Neural progenitor cell (in vitro differentiated cells): ENCODE data around the gene CCDC167. TPM values are rescaled to one million over a fixed set of nuclear protein-coding genes. Genes with fewer than 3 reads are reported as not detected.

Experiments used
- DNase-seq: peaks from one replicate; pipeline ENCODE4 v3.0.0-alpha.2; 2016; ENCODE audit warnings: low spot score
- H2AFZ ChIP-seq: fragments of 200-600 bp; sonication (generic); replicated peaks from 2 replicates; pipeline ENCODE4 v1.6.1; 2016; ENCODE audit warnings: antibody characterized with exemption
- H3F3A ChIP-seq: fragments of 200-600 bp; sonication (generic); 2 replicates; pipeline ENCODE4 v1.6.1; 2016; ENCODE audit warnings: antibody characterized with exemption, low read depth
- H3K27ac ChIP-seq: fragments of 200-600 bp; sonication (generic); 2 replicates; pipeline ENCODE4 v1.5.1; 2016; ENCODE audit warnings: mild to moderate bottlenecking
- H3K27me3 ChIP-seq: fragments of 200-600 bp; sonication (generic); 2 replicates; pipeline ENCODE4 v1.6.1; 2016; ENCODE audit warnings: mild to moderate bottlenecking, moderate library complexity
- H3K36me3 ChIP-seq: fragments of 200-600 bp; sonication (generic); 2 replicates; pipeline ENCODE4 v1.5.1; 2016
- H3K4me1 ChIP-seq: fragments of 200-600 bp; sonication (generic); 2 replicates; pipeline ENCODE4 v1.6.1; 2016; ENCODE audit warnings: mixed run types
- H3K4me2 ChIP-seq: fragments of 200-600 bp; sonication (generic); 2 replicates; pipeline ENCODE4 v1.6.1; 2016
- H3K4me3 ChIP-seq: fragments of 200-600 bp; sonication (generic); 2 replicates; pipeline ENCODE4 v1.5.1; 2016
- H3K79me2 ChIP-seq: fragments of 200-600 bp; sonication (generic); 2 replicates; pipeline ENCODE4 v1.6.1; 2016; ENCODE audit warnings: low read depth
- H3K9ac ChIP-seq: fragments of 200-600 bp; sonication (generic); 2 replicates; pipeline ENCODE4 v1.6.1; 2016
- H3K9me3 ChIP-seq: fragments of 200-600 bp; sonication (generic); 2 replicates; pipeline ENCODE4 v1.5.1; 2016; ENCODE audit warnings: low read depth
- H4K20me1 ChIP-seq: fragments of 200-600 bp; sonication (generic); 2 replicates; pipeline ENCODE4 v1.6.1; 2016; ENCODE audit warnings: low read depth
- H3K27ac Mint-ChIP-seq: 3 replicates; pipeline ENCODE4 v1.8.0; 2021; ENCODE audit warnings: mixed read lengths
- H3K27me3 Mint-ChIP-seq: 2 replicates; pipeline ENCODE4 v1.8.0; 2022; ENCODE audit warnings: low read depth, mild to moderate bottlenecking, inconsistent platforms, moderate library complexity, mixed read lengths; ENCODE audit not compliant: insufficient read depth
- H3K36me3 Mint-ChIP-seq: 3 replicates; pipeline ENCODE4 v1.8.0; 2021; ENCODE audit warnings: mixed read lengths
- H3K4me1 Mint-ChIP-seq: 3 replicates; pipeline ENCODE4 v1.8.0; 2021; ENCODE audit warnings: mixed read lengths
- H3K4me3 Mint-ChIP-seq: 3 replicates; pipeline ENCODE4 v1.8.0; 2021; ENCODE audit warnings: mild to moderate bottlenecking, moderate library complexity, mixed read lengths
- H3K9me3 Mint-ChIP-seq: 3 replicates; pipeline ENCODE4 v1.8.0; 2020; ENCODE audit warnings: mixed read lengths
- EZH2 ChIP-seq: fragments of 200-600 bp; sonication (generic); IDR thresholded peaks from 2 replicates; pipeline ENCODE4 v1.6.1; 2017; ENCODE audit warnings: antibody characterized with exemption, mild to moderate bottlenecking, moderate library complexity
- EZH2phosphoT487 ChIP-seq: fragments of 200-600 bp; sonication (generic); IDR thresholded peaks from 2 replicates; pipeline ENCODE4 v1.6.1; 2017; ENCODE audit warnings: antibody characterized with exemption
- total RNA-seq: library from RNA; depleted of rRNA; stranded (reverse); fragments of >200 nt; gene quantifications from 2 replicates; pipeline ENCODE4 v1.2.3, GENCODE V29; 2015; ENCODE audit warnings: low replicate concordance
- TF ChIP-seq, protein P1 (sequence below): fragments of 200-600 bp; sonication (generic); IDR thresholded peaks from 2 replicates; pipeline ENCODE4 v1.5.1; 2017; ENCODE audit warnings: antibody characterized with exemption, mild to moderate bottlenecking

Gene CCDC167
- total RNA-seq, 1 donor from 2014 or later, result 30.4 TPM

GRCh38 chr6:37536491-37537190, 36.9 kb upstream of the CCDC167 start:
- Histone ChIP-seq H3K4me2 (peak overlapping the region; percentile 88), H3F3A (peaks cover 37% of the 10 kb centered on the region), H2AFZ (peak overlapping the region; percentile 33), H3K4me3 (peak overlapping the region; percentile 53), H3K27me3 (peaks cover 73% of the 10 kb centered on the region), H3K27ac (no peak overlapping the region), H3K4me1 (peaks cover 37% of the 10 kb centered on the region), H3K9me3 (no peaks in the 10 kb centered on the region), H4K20me1 (no peaks in the 10 kb centered on the region), H3K36me3 (no peaks in the 10 kb centered on the region), H3K9ac (no peak overlapping the region), H3K79me2 (no peaks in the 10 kb centered on the region)
- peak overlapping the region; percentile 84 for H3K4me3 Mint-ChIP-seq
- no peaks in the 10 kb centered on the region for H3K36me3 Mint-ChIP-seq
- peak; percentile 62 for DNase-seq
- H3K27ac Mint-ChIP-seq, result no peak overlapping the region
- H3K27me3 Mint-ChIP-seq, result peaks cover 42% of the 10 kb centered on the region
- H3K9me3 Mint-ChIP-seq, result no peaks in the 10 kb centered on the region
- H3K4me1 Mint-ChIP-seq, result peaks cover 78% of the 10 kb centered on the region
- TF ChIP-seq, protein P1, sequence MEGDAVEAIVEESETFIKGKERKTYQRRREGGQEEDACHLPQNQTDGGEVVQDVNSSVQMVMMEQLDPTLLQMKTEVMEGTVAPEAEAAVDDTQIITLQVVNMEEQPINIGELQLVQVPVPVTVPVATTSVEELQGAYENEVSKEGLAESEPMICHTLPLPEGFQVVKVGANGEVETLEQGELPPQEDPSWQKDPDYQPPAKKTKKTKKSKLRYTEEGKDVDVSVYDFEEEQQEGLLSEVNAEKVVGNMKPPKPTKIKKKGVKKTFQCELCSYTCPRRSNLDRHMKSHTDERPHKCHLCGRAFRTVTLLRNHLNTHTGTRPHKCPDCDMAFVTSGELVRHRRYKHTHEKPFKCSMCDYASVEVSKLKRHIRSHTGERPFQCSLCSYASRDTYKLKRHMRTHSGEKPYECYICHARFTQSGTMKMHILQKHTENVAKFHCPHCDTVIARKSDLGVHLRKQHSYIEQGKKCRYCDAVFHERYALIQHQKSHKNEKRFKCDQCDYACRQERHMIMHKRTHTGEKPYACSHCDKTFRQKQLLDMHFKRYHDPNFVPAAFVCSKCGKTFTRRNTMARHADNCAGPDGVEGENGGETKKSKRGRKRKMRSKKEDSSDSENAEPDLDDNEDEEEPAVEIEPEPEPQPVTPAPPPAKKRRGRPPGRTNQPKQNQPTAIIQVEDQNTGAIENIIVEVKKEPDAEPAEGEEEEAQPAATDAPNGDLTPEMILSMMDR, result no peak
- TF ChIP-seq EZH2phosphoT487 (no peak), EZH2 (no peak)

DNA sequence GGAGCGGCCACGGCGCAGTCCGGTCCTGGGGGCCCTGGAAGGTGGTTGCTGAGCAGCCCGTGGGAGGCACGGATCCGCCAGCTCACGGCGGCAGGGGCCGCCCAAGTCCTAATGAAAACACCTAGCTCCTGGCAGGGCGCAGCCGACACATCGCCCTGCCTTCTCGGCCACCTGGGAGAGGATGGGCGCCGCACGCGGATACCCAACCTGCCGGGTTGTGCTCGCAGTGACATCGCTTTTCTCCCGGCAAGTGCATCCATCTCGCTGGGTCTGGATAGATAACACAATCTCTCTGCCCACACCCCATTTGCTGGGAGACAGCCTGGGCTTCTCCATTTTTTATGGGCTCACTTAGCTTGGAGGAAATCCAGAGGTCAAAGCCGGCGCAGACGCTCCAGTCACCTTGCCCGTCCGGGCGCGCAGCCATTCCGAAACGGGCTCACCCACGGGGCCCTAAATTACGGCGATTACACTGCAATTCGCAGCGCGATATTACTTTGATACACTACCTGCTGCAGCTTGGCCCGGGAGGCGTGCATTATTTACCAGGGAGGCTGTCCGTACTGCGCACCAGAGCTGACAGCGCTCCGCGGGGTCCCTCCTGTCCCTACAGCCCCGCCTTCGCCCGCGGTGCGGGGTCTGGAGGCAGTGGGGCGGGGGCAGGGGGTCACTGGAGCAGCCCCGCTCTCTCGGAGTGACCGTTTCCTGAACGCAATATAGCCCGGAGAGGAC, 36.2 kb upstream of the CCDC167 start:
- H3K4me1 Mint-ChIP-seq, result peaks cover 74% of the 10 kb centered on the region
- Histone ChIP-seq H3K4me1 (peaks cover 37% of the 10 kb centered on the region), H3K4me2 (peak overlapping the region; percentile 88), H3K9me3 (no peaks in the 10 kb centered on the region), H3K36me3 (no peaks in the 10 kb centered on the region), H2AFZ (peak overlapping the region; percentile 33), H3K4me3 (peak overlapping the region; percentile 53), H3K27me3 (peaks cover 80% of the 10 kb centered on the region), H3F3A (peaks cover 37% of the 10 kb centered on the region), H3K79me2 (no peaks in the 10 kb centered on the region), H4K20me1 (no peaks in the 10 kb centered on the region), H3K27ac (no peak overlapping the region), H3K9ac (no peak overlapping the region)
- no peaks in the 10 kb centered on the region for H3K36me3 Mint-ChIP-seq
- peaks cover 42% of the 10 kb centered on the region for H3K27me3 Mint-ChIP-seq
- peak overlapping the region; percentile 84 for H3K4me3 Mint-ChIP-seq
- peak; percentile 75 for DNase-seq
- TF ChIP-seq, protein P1, result peak; percentile 23
- TF ChIP-seq EZH2phosphoT487 (peak; percentile 42), EZH2 (peak; percentile 67)
- no peak overlapping the region for H3K27ac Mint-ChIP-seq
- H3K9me3 Mint-ChIP-seq, result no peaks in the 10 kb centered on the region

GRCh38 chr6:37535428-37535758, 35.7 kb upstream of the CCDC167 start:
- peaks cover 34% of the 10 kb centered on the region for H3F3A ChIP-seq
- peaks cover 45% of the 10 kb centered on the region for H3K27me3 Mint-ChIP-seq
- H3K4me1 ChIP-seq, result peaks cover 37% of the 10 kb centered on the region
- no peaks in the 10 kb centered on the region for H4K20me1 ChIP-seq
- no peaks in the 10 kb centered on the region for H3K36me3 Mint-ChIP-seq
- H3K36me3 ChIP-seq, result no peaks in the 10 kb centered on the region
- H3K9me3 ChIP-seq, result no peaks in the 10 kb centered on the region
- no peak for TF ChIP-seq EZH2phosphoT487
- TF ChIP-seq, protein P1, result no peak
- TF ChIP-seq EZH2, result no peak
- peak overlapping the region; percentile 53 for H3K4me3 ChIP-seq
- no peak for DNase-seq
- H3K9me3 Mint-ChIP-seq, result no peaks in the 10 kb centered on the region
- H3K27me3 ChIP-seq, result peaks cover 84% of the 10 kb centered on the region
- no peaks in the 10 kb centered on the region for H3K79me2 ChIP-seq
- H3K27ac Mint-ChIP-seq, result no peak overlapping the region
- no peak overlapping the region for H3K9ac ChIP-seq
- H3K4me2 ChIP-seq, result peak overlapping the region; percentile 88
- no peak overlapping the region for H3K27ac ChIP-seq
- peaks cover 70% of the 10 kb centered on the region for H3K4me1 Mint-ChIP-seq
- peak overlapping the region; percentile 84 for H3K4me3 Mint-ChIP-seq
- H2AFZ ChIP-seq, result no peak overlapping the region
